H9 (cell line): ENCODE results near the gene HYAL2. TPM values are rescaled to one million over a fixed set of nuclear protein-coding genes. Genes with fewer than 3 reads are reported as not detected.
A peak's percentile ranks its signal among the peaks of the same experiment; 100 is the strongest.

ENCODE experiments used
- DNase-seq: peaks from one replicate; pipeline ENCODE4 v3.0.0-alpha.2; 2017
- H2AFZ ChIP-seq: one replicate; pipeline ENCODE4 v1.6.1; 2013; ENCODE audit warnings: mild to moderate bottlenecking, low read length, control low read depth, moderate library complexity
- H2AK5ac ChIP-seq: 2 replicates; pipeline ENCODE4 v1.6.1; 2013; ENCODE audit warnings: low read length, control low read depth, mixed read lengths; ENCODE audit not compliant: insufficient read length
- H2BK120ac ChIP-seq: one replicate; pipeline ENCODE4 v1.6.1; 2013; ENCODE audit warnings: low read depth, mild to moderate bottlenecking, low read length, control low read depth, inconsistent platforms; ENCODE audit not compliant: poor library complexity, severe bottlenecking
- H2BK12ac ChIP-seq: 2 replicates; pipeline ENCODE4 v1.6.1; 2013; ENCODE audit warnings: low read length, control low read depth, mixed read lengths, low read depth; ENCODE audit not compliant: insufficient read length
- H2BK15ac ChIP-seq: 2 replicates; pipeline ENCODE4 v1.6.1; 2013; ENCODE audit warnings: low read depth, low read length, control low read depth
- H2BK20ac ChIP-seq: one replicate; pipeline ENCODE4 v1.6.1; 2013; ENCODE audit warnings: low read depth, mild to moderate bottlenecking, low read length, control low read depth, inconsistent platforms; ENCODE audit not compliant: poor library complexity, severe bottlenecking
- H2BK5ac ChIP-seq: 2 replicates; pipeline ENCODE4 v1.6.1; 2013; ENCODE audit warnings: low read length, control low read depth, mixed read lengths; ENCODE audit not compliant: insufficient read length
- H3K14ac ChIP-seq: 2 replicates; pipeline ENCODE4 v1.6.1; 2013; ENCODE audit warnings: low read length, control low read depth; ENCODE audit not compliant: insufficient read depth
- H3K18ac ChIP-seq: 2 replicates; pipeline ENCODE4 v1.6.1; 2013; ENCODE audit warnings: low read depth, mild to moderate bottlenecking, mixed read lengths, low read length, control low read depth; ENCODE audit not compliant: insufficient read length
- H3K23ac ChIP-seq: 2 replicates; pipeline ENCODE4 v1.6.1; 2013; ENCODE audit warnings: low read length, control low read depth, mixed read lengths, low read depth; ENCODE audit not compliant: insufficient read length
- H3K23me2 ChIP-seq: 2 replicates; pipeline ENCODE4 v1.6.1; 2013; ENCODE audit warnings: low read depth, mild to moderate bottlenecking, mixed read lengths, low read length, control low read depth; ENCODE audit not compliant: insufficient read length, poor library complexity, severe bottlenecking
- H3K27ac ChIP-seq: 2 replicates; pipeline ENCODE4 v1.5.1; 2013; ENCODE audit warnings: low read length, control low read depth, mixed read lengths, low read depth; ENCODE audit not compliant: insufficient read length
- H3K27me3 ChIP-seq: 2 replicates; pipeline ENCODE4 v1.6.1; 2013; ENCODE audit warnings: low read length, control low read depth, inconsistent platforms; ENCODE audit not compliant: insufficient read depth
- H3K4ac ChIP-seq: 2 replicates; pipeline ENCODE4 v1.6.1; 2013; ENCODE audit warnings: low read depth, mild to moderate bottlenecking, control low read depth, inconsistent platforms, low read length, moderate library complexity
- H3K4me1 ChIP-seq: 2 replicates; pipeline ENCODE4 v1.6.1; 2013; ENCODE audit warnings: low read length, control low read depth, inconsistent platforms; ENCODE audit not compliant: insufficient read depth
- H3K4me2 ChIP-seq: 2 replicates; pipeline ENCODE4 v1.6.1; 2013; ENCODE audit warnings: low read length, control low read depth, mixed read lengths; ENCODE audit not compliant: insufficient read length, insufficient read depth
- H3K56ac ChIP-seq: 2 replicates; pipeline ENCODE4 v1.6.1; 2013; ENCODE audit warnings: low read depth, mild to moderate bottlenecking, mixed read lengths, low read length, control low read depth; ENCODE audit not compliant: insufficient read length
- H3K79me1 ChIP-seq: 2 replicates; pipeline ENCODE4 v1.6.1; 2013; ENCODE audit warnings: low read depth, mild to moderate bottlenecking, moderate library complexity, low read length, control low read depth, inconsistent platforms; ENCODE audit not compliant: insufficient read depth, poor library complexity, severe bottlenecking
- H3K79me2 ChIP-seq: 2 replicates; pipeline ENCODE4 v1.6.1; 2013; ENCODE audit warnings: low read length, control low read depth, inconsistent platforms; ENCODE audit not compliant: insufficient read depth
- H3K9ac ChIP-seq: 2 replicates; pipeline ENCODE4 v1.6.1; 2013; ENCODE audit warnings: low read length, control low read depth, mixed read lengths; ENCODE audit not compliant: insufficient read length; ENCODE audit errors: extremely low read depth
- H3K9me3 ChIP-seq: one replicate; pipeline ENCODE4 v1.6.1; 2013; ENCODE audit warnings: low read depth, low read length, inconsistent platforms; ENCODE audit not compliant: control insufficient read depth
- H3T11ph ChIP-seq: one replicate; pipeline ENCODE4 v1.6.1; 2013; ENCODE audit warnings: mild to moderate bottlenecking, low read length, control low read depth, inconsistent platforms
- H4K20me1 ChIP-seq: one replicate; pipeline ENCODE4 v1.6.1; 2013; ENCODE audit not compliant: control insufficient read depth, insufficient read length, insufficient read depth
- H4K5ac ChIP-seq: 2 replicates; pipeline ENCODE4 v1.6.1; 2013; ENCODE audit warnings: low read depth, mild to moderate bottlenecking, mixed read lengths, low read length, control low read depth; ENCODE audit not compliant: insufficient read length
- H4K8ac ChIP-seq: replicated peaks from 2 replicates; pipeline ENCODE4 v1.6.1; 2013; ENCODE audit warnings: low read length, control low read depth, mixed read lengths, low read depth; ENCODE audit not compliant: insufficient read length
- H4K91ac ChIP-seq: 2 replicates; pipeline ENCODE4 v1.6.1; 2013; ENCODE audit warnings: low read depth, mild to moderate bottlenecking, moderate library complexity, mixed read lengths, low read length, control low read depth; ENCODE audit not compliant: insufficient read length
- H3K27ac Mint-ChIP-seq, 3 experiments: 2 replicates in 2 of 3; 3 replicates in 1 of 3; pipeline ENCODE4 v1.8.0; 2020 to 2021; ENCODE audit warnings: mixed read lengths in 3 of 3, mild to moderate bottlenecking in 1 of 3, moderate library complexity in 1 of 3
- H3K27me3 Mint-ChIP-seq: 2 replicates; pipeline ENCODE4 v1.8.0; 2021; ENCODE audit warnings: low read depth, mild to moderate bottlenecking, moderate library complexity, mixed read lengths
- H3K36me3 Mint-ChIP-seq, 3 experiments: 2 replicates in 2 of 3; 3 replicates in 1 of 3; pipeline ENCODE4 v1.8.0; 2020 to 2021; ENCODE audit warnings: low read depth in 3 of 3, mixed read lengths in 3 of 3; ENCODE audit not compliant: insufficient read depth in 1 of 3
- H3K4me1 Mint-ChIP-seq, 2 experiments: 2 replicates each; pipeline ENCODE4 v1.8.0; 2020; ENCODE audit warnings: mixed read lengths in 2 of 2
- H3K4me3 Mint-ChIP-seq, 2 experiments: 2 replicates in 1 of 2; 3 replicates in 1 of 2; pipeline ENCODE4 v1.8.0; 2020 to 2021; ENCODE audit warnings: mild to moderate bottlenecking in 2 of 2, mixed read lengths in 2 of 2, moderate library complexity in 1 of 2
- H3K9me3 Mint-ChIP-seq, 2 experiments: 2 replicates in 1 of 2; 3 replicates in 1 of 2; pipeline ENCODE4 v1.8.0; 2020; ENCODE audit warnings: mild to moderate bottlenecking in 2 of 2, mixed read lengths in 2 of 2, moderate library complexity in 1 of 2
- WGBS: extraction: QIAGEN DNeasy Blood & Tissue Kit; methylation state at CpG from one replicate; pipeline ENCODE4 v1.1.7; 2013; ENCODE audit warnings: missing lambda C conversion rate, low lambda C conversion rate, mixed read lengths; ENCODE audit not compliant: insufficient read length; ENCODE audit errors: extremely low coverage; 5-methylcytosine and 5-hydroxymethylcytosine counted together
- total RNA-seq: library from RNA; stranded (reverse); gene quantifications from 2 replicates; pipeline ENCODE4 v1.2.1, GENCODE V29; 2021
- TF ChIP-seq, protein P1 (sequence below): fragments of 200-600 bp; sonication (generic); conservative IDR thresholded peaks from 3 replicates; pipeline ENCODE4 v1.8.0; 2021; ENCODE audit warnings: antibody characterized with exemption, mild to moderate bottlenecking

HYAL2 gene
- total RNA-seq, 1 experiment from 2014 or later, result 51.9 TPM

DNA sequence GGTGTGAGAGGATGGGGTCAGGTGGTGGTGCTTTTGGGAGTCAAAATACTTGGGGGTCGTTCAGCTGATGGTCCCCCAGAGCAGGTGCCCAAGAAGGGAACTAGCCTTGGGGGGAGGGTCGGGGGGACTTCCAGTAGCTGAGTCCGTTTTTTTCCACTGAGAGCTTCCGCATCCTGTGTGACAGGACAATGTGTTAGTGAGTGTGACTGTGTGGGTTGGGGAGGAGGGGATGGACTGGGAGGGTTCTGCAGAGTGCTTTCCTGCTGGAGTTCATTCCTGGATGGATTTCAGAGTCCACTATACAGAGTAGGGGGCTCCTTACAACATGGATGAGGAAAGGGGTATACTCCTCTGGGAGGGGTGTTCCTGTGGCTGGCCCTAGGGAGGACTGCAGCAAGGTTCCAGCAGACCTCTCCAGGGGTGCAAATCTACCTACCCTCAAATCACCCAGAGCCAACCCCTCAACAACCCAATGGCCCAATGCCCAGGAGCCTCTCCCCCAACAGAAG is 601 bp upstream of the HYAL2 start:
- Histone ChIP-seq H3K79me2 (peaks cover 10% of the 10 kb centered on the region; the same call in 1 of the 2 replicates), H2BK15ac (no peak overlapping the region), H4K20me1 (no peaks in the 10 kb centered on the region), H3K9me3 (no peaks in the 10 kb centered on the region), H3K56ac (no peak overlapping the region), H2BK12ac (no peak overlapping the region), H3K79me1 (peaks cover 6% of the 10 kb centered on the region), H3K27ac (no peak overlapping the region), H4K8ac (no peak overlapping the region), H3K4me1 (peaks cover 6% of the 10 kb centered on the region; the same call in 1 of the 2 replicates), H2AK5ac (no peak overlapping the region), H2BK5ac (no peak overlapping the region), H3K14ac (no peak overlapping the region), H4K91ac (no peak overlapping the region), H3T11ph (no peak overlapping the region), H3K4ac (no peak overlapping the region), H4K5ac (no peak overlapping the region), H3K4me2 (peak overlapping the region; percentile 37), H2AFZ (no peak overlapping the region), H3K9ac (no peak overlapping the region), H2BK20ac (no peak overlapping the region), H3K27me3 (no peaks in the 10 kb centered on the region), H2BK120ac (no peak overlapping the region), H3K18ac (no peak overlapping the region), H3K23me2 (peaks cover 20% of the 10 kb centered on the region), H3K23ac (no peak overlapping the region)
- no CpG with 5 or more reads among the region's 4 CpGs for WGBS
- no peak for DNase-seq
- Mint-ChIP-seq H3K4me3 (peak overlapping the region; percentile 85 to 90), H3K27me3 (no peaks in the 10 kb centered on the region), H3K36me3 (peaks cover 31 to 44% (median 31%) of the 10 kb centered on the region in 3 experiments), H3K4me1 (peaks cover 22 to 49% of the 10 kb centered on the region in 2 experiments), H3K27ac (peak overlapping the region in 1 of 3 experiments; percentile 88; a peak in 2 of 7 replicates), H3K9me3 (no peaks in the 10 kb centered on the region)
- TF ChIP-seq, protein P1, sequence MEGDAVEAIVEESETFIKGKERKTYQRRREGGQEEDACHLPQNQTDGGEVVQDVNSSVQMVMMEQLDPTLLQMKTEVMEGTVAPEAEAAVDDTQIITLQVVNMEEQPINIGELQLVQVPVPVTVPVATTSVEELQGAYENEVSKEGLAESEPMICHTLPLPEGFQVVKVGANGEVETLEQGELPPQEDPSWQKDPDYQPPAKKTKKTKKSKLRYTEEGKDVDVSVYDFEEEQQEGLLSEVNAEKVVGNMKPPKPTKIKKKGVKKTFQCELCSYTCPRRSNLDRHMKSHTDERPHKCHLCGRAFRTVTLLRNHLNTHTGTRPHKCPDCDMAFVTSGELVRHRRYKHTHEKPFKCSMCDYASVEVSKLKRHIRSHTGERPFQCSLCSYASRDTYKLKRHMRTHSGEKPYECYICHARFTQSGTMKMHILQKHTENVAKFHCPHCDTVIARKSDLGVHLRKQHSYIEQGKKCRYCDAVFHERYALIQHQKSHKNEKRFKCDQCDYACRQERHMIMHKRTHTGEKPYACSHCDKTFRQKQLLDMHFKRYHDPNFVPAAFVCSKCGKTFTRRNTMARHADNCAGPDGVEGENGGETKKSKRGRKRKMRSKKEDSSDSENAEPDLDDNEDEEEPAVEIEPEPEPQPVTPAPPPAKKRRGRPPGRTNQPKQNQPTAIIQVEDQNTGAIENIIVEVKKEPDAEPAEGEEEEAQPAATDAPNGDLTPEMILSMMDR, result no peak
